ENCODE results near the gene ZNF536. TPM values are rescaled to one million over a fixed set of nuclear protein-coding genes. Genes with fewer than 3 reads are reported as not detected.

ZNF536 gene
- total and polyA plus RNA-seq, 2 of the 4 experiments (the other 2 are of a cell fraction) = not detected

DNA sequence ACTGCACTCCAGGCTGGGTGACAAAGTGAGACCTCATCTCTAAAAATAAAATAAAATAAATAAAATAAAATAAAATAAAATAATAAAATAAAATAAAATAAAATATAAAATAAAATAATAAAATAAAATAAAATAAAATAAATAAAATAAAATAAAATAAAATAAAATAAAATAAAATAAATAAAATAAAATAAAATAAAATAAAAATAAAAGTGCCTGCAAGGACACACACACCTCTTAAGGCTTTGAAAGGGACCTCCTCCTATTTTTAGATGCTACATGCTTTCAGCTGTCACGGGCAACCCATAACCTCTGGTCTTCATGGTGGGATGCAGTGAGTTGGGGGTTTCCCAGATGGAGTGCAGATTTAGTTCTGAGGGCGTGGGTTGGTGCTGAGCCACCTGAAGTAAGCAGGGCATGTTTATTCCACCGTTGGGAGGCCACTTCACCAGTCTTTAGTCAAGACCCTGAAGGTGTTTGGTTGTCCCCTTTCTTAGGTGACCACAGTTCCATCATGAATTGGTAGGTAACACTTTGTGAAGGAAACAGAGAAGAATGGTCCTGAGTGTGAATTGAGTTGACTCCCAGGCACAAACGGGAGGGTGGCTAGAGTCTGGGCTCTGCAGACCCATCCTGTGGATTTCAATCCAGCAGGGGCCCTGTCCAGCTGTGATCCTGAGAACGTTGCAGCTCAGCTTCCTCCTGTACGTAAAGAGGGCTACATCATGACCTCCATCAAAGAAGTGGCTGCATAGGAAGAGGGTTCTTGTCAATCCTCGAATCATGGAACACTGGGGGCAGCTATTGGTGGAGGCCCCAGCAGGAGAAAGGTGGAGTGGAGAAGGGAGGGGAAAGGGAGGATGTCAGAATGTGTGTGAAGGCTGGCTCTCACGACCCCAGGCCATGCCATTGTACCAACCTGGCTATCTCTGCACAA is 234.2 kb downstream of the ZNF536 start:
- Histone ChIP-seq H3K27ac (ENCODE audit: insufficient read depth, low read length) (no peak overlapping the region), H3K27me3 (ENCODE audit: control insufficient read depth, insufficient read depth, low read length) (no peaks in the 10 kb centered on the region), H4K5ac (ENCODE audit: low read depth, low read length) (no peak overlapping the region), H2BK5ac (ENCODE audit: low read depth, low read length, poor library complexity, severe bottlenecking) (no peak overlapping the region), H3K36me3 (ENCODE audit: control insufficient read depth, insufficient read depth, low read length) (no peaks in the 10 kb centered on the region), H2BK15ac (ENCODE audit: low read depth, low read length) (no peak overlapping the region), H2AFZ (replicated peaks; ENCODE audit: low read length, poor library complexity) (no peak overlapping the region), H4K20me1 (ENCODE audit: insufficient read depth, low read length) (no peaks in the 10 kb centered on the region), H3K23ac (ENCODE audit: low read depth, low read length) (no peak overlapping the region), H3K4me3 (ENCODE audit: insufficient read depth, low read depth, low read length) (no peak overlapping the region), H3K79me1 (ENCODE audit: low read depth in 1 of 2, low read length in 2 of 2) (no peaks in the 10 kb centered on the region), H3K9me1 (ENCODE audit: insufficient read depth, low read length) (no peaks in the 10 kb centered on the region), H3K14ac (replicated peaks; ENCODE audit: low read depth, low read length) (no peak overlapping the region), H3K56ac (ENCODE audit: extremely low read depth, insufficient read depth, low read length) (no peak overlapping the region), H2BK20ac (ENCODE audit: low read depth, low read length) (no peak overlapping the region), H3K18ac (ENCODE audit: low read depth, low read length) (no peak overlapping the region), H3K4me2 (ENCODE audit: low read depth, low read length) (no peak overlapping the region), H4K91ac (ENCODE audit: insufficient read depth, low read depth, low read length) (no peak overlapping the region), H3K9me3 (ENCODE audit: control insufficient read depth, insufficient read depth, low read length) (peaks cover 20% of the 10 kb centered on the region), H4K8ac (ENCODE audit: low read depth in 2 of 2, low read length in 2 of 2) (no peak overlapping the region), H2AK9ac (replicated peaks; ENCODE audit: low read depth, low read length, poor library complexity) (no peak overlapping the region), H2AK5ac (ENCODE audit: low read depth, low read length) (no peak overlapping the region), H3K9ac (ENCODE audit: low read depth, low read length) (no peak overlapping the region), H3K4ac (ENCODE audit: low read depth, low read length) (no peak overlapping the region), H3K4me1 (ENCODE audit: control insufficient read depth, insufficient read depth, low read length) (no peaks in the 10 kb centered on the region), H2BK120ac (ENCODE audit: low read depth, low read length) (no peak overlapping the region)
- intact Hi-C loops (cut with micrococcal nuclease) = no loop called here
- dilution Hi-C loops (cut with HindIII; ENCODE audit: low sequenced_read_pairs, unreplicated experiment) = no loop called here
- BruUV-seq (replicated peaks) = no TSS peak
- no peak for TF ChIP-seq SMC3 (IDR thresholded peaks at IDR 0.05; ENCODE audit: low read depth, low read length)
- TF ChIP-seq MXI1 (IDR thresholded peaks at IDR 0.05; ENCODE audit: borderline replicate concordance, low read depth, low read length) = no peak
- no peak for TF ChIP-seq RCOR1 (IDR thresholded peaks at IDR 0.05; ENCODE audit: insufficient replicate concordance, low read length)
- no peak for TF ChIP-seq FOS (IDR thresholded peaks at IDR 0.05; ENCODE audit: low read depth, low read length)
- TF ChIP-seq NFE2L2 (IDR thresholded peaks at IDR 0.05; ENCODE audit: low read depth, low read length) = no peak
- ChIA-PET CTCF (interaction anchor here (0.5 kb wide), 1 partner anchor 190 kb away, joined by 4 read pairs; no protein-coding TSS in a partner anchor), POLR2A (ENCODE audit: unreplicated experiment) (no interaction called here)
- no CpG with 5 or more reads among the region's 8 CpGs for WGBS, 2 experiments (ENCODE audit: extremely low coverage in 2 of 2, insufficient read length in 1 of 2)
- in situ Hi-C loops (cut with MboI; ENCODE audit: low sequenced_read_pairs) = no loop called here
- ATAC-seq (ENCODE audit: low read depth) (no peak), DNase-seq (no peak)

Data from IMR-90 (cell line).